GM12878 (cell line): ENCODE data around the gene SLC25A51. TPM values are rescaled to one million over a fixed set of nuclear protein-coding genes. Genes with fewer than 3 reads are reported as not detected.

Source experiments
- ATAC-seq: fragments of 200-7000 bp; cut with Tn5 transposase; 3 replicates; pipeline ENCODE4 v1.9.1; 2020; ENCODE audit warnings: mild to moderate bottlenecking, moderate library complexity
- BruUV-seq: library from RNA; stranded (reverse); fragments of 400-500 nt; replicated peaks from 2 replicates; lab custom pipeline; 2021; lab: Mats Ljungman, UMichigan
- CTCF ChIA-PET: fragments of 300-600 bp; sonication (Branson Sonifier 250); formaldehyde crosslinking; extraction: SDS; loops from one replicate; lab custom pipeline; 2021; ENCODE audit warnings: inconsistent platforms; lab: Yijun Ruan, JAX
- POLR2A ChIA-PET: fragments of 350-600 bp; formaldehyde crosslinking; extraction: SDS; loops from one replicate; lab custom pipeline; 2021; ENCODE audit warnings: inconsistent platforms; lab: Charles Lee
- RAD21 ChIA-PET: fragments of 300-600 bp; sonication (Branson Sonifier 250); formaldehyde crosslinking; loops from one replicate; lab custom pipeline; 2023; ENCODE audit warnings: antibody characterized with exemption; ENCODE audit not compliant: unreplicated experiment; lab: Charles Lee
- SMC1A ChIA-PET: fragments of 300-600 bp; sonication (Branson Sonifier 250); formaldehyde crosslinking; loops from one replicate; lab custom pipeline; 2023; ENCODE audit not compliant: unreplicated experiment, uncharacterized antibody; lab: Charles Lee
- DNase-seq: peaks from one replicate; pipeline ENCODE4 v3.0.0-alpha.2; 2011; ENCODE audit warnings: low read depth, low spot score
- FAIRE-seq: peaks from 3 replicates; lab custom pipeline; 2011; peaks lifted over from hg19 to GRCh38; lab: Jason Lieb, UNC
- H2AFZ ChIP-seq: 2 replicates; pipeline ENCODE4 v1.6.0; 2011; ENCODE audit warnings: low read depth, low read length, control low read depth; ENCODE audit not compliant: control insufficient read depth
- H3K27ac ChIP-seq: 2 replicates; pipeline ENCODE4 v1.5.1; 2011; ENCODE audit warnings: control low read depth; ENCODE audit not compliant: control insufficient read depth, insufficient read depth
- H3K27me3 ChIP-seq, 2 experiments: replicated peaks in 1 of 2; 2 replicates each; pipeline versions ENCODE4 v1.6.0 to v1.6.1; 2011; ENCODE audit warnings: low read length in 1 of 2; ENCODE audit not compliant: control insufficient read depth in 2 of 2, insufficient read depth in 2 of 2
- H3K36me3 ChIP-seq, 2 experiments: 2 replicates each; pipeline ENCODE4 v1.5.1; 2011; ENCODE audit warnings: low read length in 1 of 2; ENCODE audit not compliant: control insufficient read depth in 2 of 2, insufficient read depth in 2 of 2
- H3K4me1 ChIP-seq: 2 replicates; pipeline ENCODE4 v1.6.1; 2011; ENCODE audit warnings: mild to moderate bottlenecking, low read length, moderate library complexity, mixed read lengths; ENCODE audit not compliant: control insufficient read depth, insufficient read depth
- H3K4me2 ChIP-seq: 2 replicates; pipeline ENCODE4 v1.6.0; 2011; ENCODE audit warnings: control low read depth; ENCODE audit not compliant: control insufficient read depth, insufficient read depth
- H3K4me3 ChIP-seq: fragments of 200-600 bp; sonication (generic); 2 replicates; pipeline ENCODE4 v1.5.1; 2016
- H3K79me2 ChIP-seq: 2 replicates; pipeline ENCODE4 v1.6.0; 2011; ENCODE audit warnings: low read length; ENCODE audit not compliant: control insufficient read depth, insufficient read depth
- H3K9ac ChIP-seq: 2 replicates; pipeline ENCODE4 v1.8.0; 2011; ENCODE audit warnings: low read length, control low read depth, mixed read lengths; ENCODE audit not compliant: control insufficient read depth, insufficient read depth
- H3K9me3 ChIP-seq: replicated peaks from 3 replicates; pipeline ENCODE4 v1.5.1; 2011; ENCODE audit warnings: mild to moderate bottlenecking, low read length; ENCODE audit not compliant: control insufficient read depth, insufficient read depth
- H4K20me1 ChIP-seq: 2 replicates; pipeline ENCODE4 v1.6.0; 2011; ENCODE audit not compliant: control insufficient read depth, insufficient read depth
- BHLHE40 ChIP-seq, 2 experiments: fragments of 450-650 bp in 1 of 2; IDR thresholded peaks; 2 replicates each; pipeline ENCODE4 v1.6.1; 2011 to 2017; ENCODE audit warnings: low read depth in 2 of 2, borderline replicate concordance in 1 of 2, improper control_type of control experiment in 1 of 2, low read length in 1 of 2, mild to moderate bottlenecking in 1 of 2
- FOS ChIP-seq: IDR thresholded peaks from 3 replicates; pipeline ENCODE4 v1.6.1; 2011; ENCODE audit warnings: borderline replicate concordance; ENCODE audit not compliant: insufficient read length; ENCODE audit errors: extremely low read depth
- NFXL1 ChIP-seq: fragments of 450-650 bp; IDR thresholded peaks from 2 replicates; pipeline ENCODE4 v1.6.1; 2017; ENCODE audit warnings: antibody characterized with exemption, mild to moderate bottlenecking, borderline replicate concordance
- NKRF ChIP-seq: fragments of 450-650 bp; conservative IDR thresholded peaks from 2 replicates; pipeline ENCODE4 v1.6.1; 2017; ENCODE audit warnings: mild to moderate bottlenecking, moderate library complexity
- PML ChIP-seq: IDR thresholded peaks from 2 replicates; pipeline ENCODE4 v1.6.1; 2012; ENCODE audit warnings: low read length, inconsistent platforms
- POLR2AphosphoS2 ChIP-seq: IDR thresholded peaks from 2 replicates; pipeline ENCODE4 v1.6.1; 2011; ENCODE audit warnings: low read depth, mild to moderate bottlenecking, low read length, improper control_type of control experiment, moderate library complexity
- RELA ChIP-seq: fragments of 450-650 bp; IDR thresholded peaks from 2 replicates; pipeline ENCODE4 v1.8.0; 2014; ENCODE audit warnings: borderline replicate concordance; ENCODE audit not compliant: partially characterized antibody
- SREBF1 ChIP-seq: IDR thresholded peaks from 2 replicates; pipeline ENCODE4 v1.6.1; 2012; ENCODE audit warnings: mild to moderate bottlenecking, low read length
- TBL1XR1 ChIP-seq: IDR thresholded peaks from 2 replicates; pipeline ENCODE4 v1.6.1; 2012; ENCODE audit warnings: low read depth, low read length, improper control_type of control experiment
- ZNF274 ChIP-seq: IDR thresholded peaks from one replicate; pipeline ENCODE4 v1.8.0; 2011; ENCODE audit not compliant: insufficient read length, insufficient read depth
- WGBS: methylation state at CpG from one replicate; pipeline ENCODE4 v1.1.6; 2016; ENCODE audit warnings: low lambda C conversion rate; ENCODE audit not compliant: insufficient replicate concordance, insufficient coverage; ENCODE audit errors: missing lambda C conversion rate; 5-methylcytosine and 5-hydroxymethylcytosine counted together
- in situ Hi-C: fragments of 300-500 bp; cut with MboI; formaldehyde crosslinking; loops from 9 replicates; pipeline ENCODE4 v1.14.3; 2018; ENCODE audit warnings: mixed read lengths
- intact Hi-C: fragments of 100-400 bp; cut with micrococcal nuclease; formaldehyde crosslinking; loops from one replicate; pipeline ENCODE4 v1.14.2; 2022; ENCODE audit not compliant: unreplicated experiment
- polyA plus RNA-seq, 11 experiments: library from polyadenylated mRNA; depleted of rRNA in 4 of 11; unstranded in 6 of 11; stranded (reverse) in 5 of 11; fragments of >200 nt; fragmentation: Nextera tagmentation in 4 of 11; fragmentation: Illumina TruSeq in 1 of 11; extraction: Ambion mirVana in 4 of 11; extraction: Trizol in 1 of 11; gene quantifications; 1 replicate in 1 of 11; 2 replicates in 10 of 11; pipeline versions ENCODE4 v1.2.1 to v1.2.3, GENCODE V29; 2011 to 2016; ENCODE audit warnings: inconsistent platforms in 2 of 11, missing spikeins in 2 of 11, low read depth in 1 of 11
- total RNA-seq, 4 experiments: library from RNA; depleted of rRNA in 3 of 4; stranded (reverse); fragments of >200 nt in 3 of 4; fragmentation: Illumina TruSeq in 1 of 4; extraction: Trizol in 1 of 4; gene quantifications; 2 replicates each; pipeline versions ENCODE4 v1.2.1 to v1.2.3, GENCODE V29; 2013 to 2021
- TF ChIP-seq, protein P1 (sequence below): IDR thresholded peaks from 2 replicates; pipeline ENCODE4 v1.6.1; 2012; ENCODE audit warnings: mild to moderate bottlenecking, low read depth, low read length
- TF ChIP-seq, protein P2 (sequence below): IDR thresholded peaks from 2 replicates; pipeline ENCODE4 v1.6.1; 2011; ENCODE audit warnings: borderline replicate concordance, low read depth, mild to moderate bottlenecking, moderate library complexity, low read length; ENCODE audit not compliant: insufficient read depth, poor library complexity, severe bottlenecking
- TF ChIP-seq, protein P3 (sequence below): fragments of 450-650 bp; IDR thresholded peaks from 2 replicates; pipeline ENCODE4 v1.6.1; 2018; ENCODE audit warnings: mild to moderate bottlenecking, low read depth, moderate library complexity; ENCODE audit not compliant: partially characterized antibody

Gene SLC25A51
- total and polyA plus RNA-seq, 10 of the 15 experiments (the other 5 are each of a cell fraction or from before 2014, with no cell fraction given): 3.8 to 29.3 (median 13.2) TPM

DNA sequence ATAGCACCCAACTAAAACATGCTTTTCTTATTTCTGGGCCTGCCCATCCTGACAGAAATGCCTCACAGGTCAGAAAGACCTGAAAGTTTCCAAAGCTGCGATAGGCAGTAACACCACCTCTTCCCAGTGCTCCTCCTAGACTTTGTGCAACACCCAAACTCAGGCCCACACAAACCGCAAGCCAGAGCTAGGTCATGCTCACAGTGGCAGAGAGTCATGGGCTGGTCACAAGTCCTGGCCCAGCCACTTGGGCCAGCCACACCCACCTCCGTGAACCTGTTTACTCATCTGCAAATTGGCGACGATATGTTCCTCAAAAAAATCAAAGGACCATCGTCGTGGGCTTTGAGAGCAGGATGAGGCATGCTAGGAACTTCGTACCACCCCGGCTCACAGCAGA is 44.0 kb upstream of the SLC25A51 start (continued):
- TF ChIP-seq POLR2AphosphoS2 (no peak), NFXL1 (no peak)
- TF ChIP-seq, all 136 proteins: peak for 0

DNA sequence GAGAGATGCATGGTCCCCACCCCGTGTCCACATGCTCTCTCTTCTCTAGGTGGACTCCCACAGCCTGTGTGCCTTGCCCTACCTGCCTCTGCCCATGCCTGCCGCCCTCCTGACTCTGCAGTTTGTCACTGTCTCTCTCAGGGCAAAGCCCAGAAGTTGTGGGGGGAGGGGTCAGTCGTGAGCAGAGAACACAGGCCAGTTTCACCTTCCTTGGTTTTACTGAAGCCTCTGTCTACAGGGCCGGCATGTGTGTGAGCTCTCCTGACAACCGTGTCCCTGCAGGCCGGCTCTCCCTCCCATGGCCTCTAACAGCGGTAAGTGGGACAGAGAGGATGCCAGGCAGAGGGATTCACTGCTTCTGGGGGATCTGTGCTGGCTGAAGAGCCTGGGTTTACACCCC is 43.5 kb upstream of the SLC25A51 start:
- Histone ChIP-seq H2AFZ (no peak overlapping the region), H3K27me3 (no peaks in the 10 kb centered on the region; a peak in 1 of 4 replicates), H3K4me1 (peaks cover 8% of the 10 kb centered on the region), H3K27ac (no peak overlapping the region), H3K4me2 (no peak overlapping the region), H3K4me3 (no peak overlapping the region), H3K36me3 (no peaks in the 10 kb centered on the region; a peak in 1 of 4 replicates), H3K9ac (no peak overlapping the region), H3K9me3 (no peaks in the 10 kb centered on the region), H3K79me2 (no peaks in the 10 kb centered on the region), H4K20me1 (no peaks in the 10 kb centered on the region)
- in situ Hi-C loops (no loop called here), intact Hi-C loops (no loop called here)
- DNase-seq (no peak), FAIRE-seq (no peak), ATAC-seq (no peak)
- ChIA-PET CTCF (interaction anchor here (1.5 kb wide), 1 partner anchor 13 kb away, joined by 3 read pairs; no protein-coding TSS in a partner anchor), POLR2A (no interaction called here), RAD21 (no interaction called here), SMC1A (no interaction called here)
- 46% methylated on average over 7 of the region's 7 CpGs for WGBS
- BruUV-seq: no TSS peak
- TF ChIP-seq RELA (no peak), SREBF1 (no peak), PML (no peak), NKRF (no peak), TBL1XR1 (no peak), ZNF274 (no peak), FOS (no peak), BHLHE40 (IDR thresholded peaks at IDR 0.05; ENCODE audit: borderline replicate concordance in 1 of 2, low read depth in 2 of 2, low read length in 1 of 2) (no peak)
- TF ChIP-seq, protein P1, sequence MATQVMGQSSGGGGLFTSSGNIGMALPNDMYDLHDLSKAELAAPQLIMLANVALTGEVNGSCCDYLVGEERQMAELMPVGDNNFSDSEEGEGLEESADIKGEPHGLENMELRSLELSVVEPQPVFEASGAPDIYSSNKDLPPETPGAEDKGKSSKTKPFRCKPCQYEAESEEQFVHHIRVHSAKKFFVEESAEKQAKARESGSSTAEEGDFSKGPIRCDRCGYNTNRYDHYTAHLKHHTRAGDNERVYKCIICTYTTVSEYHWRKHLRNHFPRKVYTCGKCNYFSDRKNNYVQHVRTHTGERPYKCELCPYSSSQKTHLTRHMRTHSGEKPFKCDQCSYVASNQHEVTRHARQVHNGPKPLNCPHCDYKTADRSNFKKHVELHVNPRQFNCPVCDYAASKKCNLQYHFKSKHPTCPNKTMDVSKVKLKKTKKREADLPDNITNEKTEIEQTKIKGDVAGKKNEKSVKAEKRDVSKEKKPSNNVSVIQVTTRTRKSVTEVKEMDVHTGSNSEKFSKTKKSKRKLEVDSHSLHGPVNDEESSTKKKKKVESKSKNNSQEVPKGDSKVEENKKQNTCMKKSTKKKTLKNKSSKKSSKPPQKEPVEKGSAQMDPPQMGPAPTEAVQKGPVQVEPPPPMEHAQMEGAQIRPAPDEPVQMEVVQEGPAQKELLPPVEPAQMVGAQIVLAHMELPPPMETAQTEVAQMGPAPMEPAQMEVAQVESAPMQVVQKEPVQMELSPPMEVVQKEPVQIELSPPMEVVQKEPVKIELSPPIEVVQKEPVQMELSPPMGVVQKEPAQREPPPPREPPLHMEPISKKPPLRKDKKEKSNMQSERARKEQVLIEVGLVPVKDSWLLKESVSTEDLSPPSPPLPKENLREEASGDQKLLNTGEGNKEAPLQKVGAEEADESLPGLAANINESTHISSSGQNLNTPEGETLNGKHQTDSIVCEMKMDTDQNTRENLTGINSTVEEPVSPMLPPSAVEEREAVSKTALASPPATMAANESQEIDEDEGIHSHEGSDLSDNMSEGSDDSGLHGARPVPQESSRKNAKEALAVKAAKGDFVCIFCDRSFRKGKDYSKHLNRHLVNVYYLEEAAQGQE: no peak
- TF ChIP-seq, protein P2, sequence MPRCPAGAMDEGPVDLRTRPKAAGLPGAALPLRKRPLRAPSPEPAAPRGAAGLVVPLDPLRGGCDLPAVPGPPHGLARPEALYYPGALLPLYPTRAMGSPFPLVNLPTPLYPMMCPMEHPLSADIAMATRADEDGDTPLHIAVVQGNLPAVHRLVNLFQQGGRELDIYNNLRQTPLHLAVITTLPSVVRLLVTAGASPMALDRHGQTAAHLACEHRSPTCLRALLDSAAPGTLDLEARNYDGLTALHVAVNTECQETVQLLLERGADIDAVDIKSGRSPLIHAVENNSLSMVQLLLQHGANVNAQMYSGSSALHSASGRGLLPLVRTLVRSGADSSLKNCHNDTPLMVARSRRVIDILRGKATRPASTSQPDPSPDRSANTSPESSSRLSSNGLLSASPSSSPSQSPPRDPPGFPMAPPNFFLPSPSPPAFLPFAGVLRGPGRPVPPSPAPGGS: no peak
- TF ChIP-seq, protein P3, sequence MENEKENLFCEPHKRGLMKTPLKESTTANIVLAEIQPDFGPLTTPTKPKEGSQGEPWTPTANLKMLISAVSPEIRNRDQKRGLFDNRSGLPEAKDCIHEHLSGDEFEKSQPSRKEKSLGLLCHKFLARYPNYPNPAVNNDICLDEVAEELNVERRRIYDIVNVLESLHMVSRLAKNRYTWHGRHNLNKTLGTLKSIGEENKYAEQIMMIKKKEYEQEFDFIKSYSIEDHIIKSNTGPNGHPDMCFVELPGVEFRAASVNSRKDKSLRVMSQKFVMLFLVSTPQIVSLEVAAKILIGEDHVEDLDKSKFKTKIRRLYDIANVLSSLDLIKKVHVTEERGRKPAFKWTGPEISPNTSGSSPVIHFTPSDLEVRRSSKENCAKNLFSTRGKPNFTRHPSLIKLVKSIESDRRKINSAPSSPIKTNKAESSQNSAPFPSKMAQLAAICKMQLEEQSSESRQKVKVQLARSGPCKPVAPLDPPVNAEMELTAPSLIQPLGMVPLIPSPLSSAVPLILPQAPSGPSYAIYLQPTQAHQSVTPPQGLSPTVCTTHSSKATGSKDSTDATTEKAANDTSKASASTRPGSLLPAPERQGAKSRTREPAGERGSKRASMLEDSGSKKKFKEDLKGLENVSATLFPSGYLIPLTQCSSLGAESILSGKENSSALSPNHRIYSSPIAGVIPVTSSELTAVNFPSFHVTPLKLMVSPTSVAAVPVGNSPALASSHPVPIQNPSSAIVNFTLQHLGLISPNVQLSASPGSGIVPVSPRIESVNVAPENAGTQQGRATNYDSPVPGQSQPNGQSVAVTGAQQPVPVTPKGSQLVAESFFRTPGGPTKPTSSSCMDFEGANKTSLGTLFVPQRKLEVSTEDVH: no peak
